ENCODE data around the gene LHFPL6.

The LHFPL6 gene

GRCh38 chr13:39516096-39516495 is 86.9 kb downstream of the LHFPL6 start:
- Histone ChIP-seq H3K4me3 (ENCODE audit: low read depth, low read length, poor library complexity, severe bottlenecking) (no peak overlapping the region), H3K9me2 (ENCODE audit: low read depth, low read length) (no peaks in the 10 kb centered on the region), H3K4me1 (ENCODE audit: insufficient read depth, low read length, severe bottlenecking) (no peaks in the 10 kb centered on the region), H3K4me2 (ENCODE audit: low read length) (no peak overlapping the region), H3K27ac (ENCODE audit: low read depth, low read length, poor library complexity, severe bottlenecking) (no peak overlapping the region), H3K36me3 (ENCODE audit: insufficient read depth, low read length) (no peaks in the 10 kb centered on the region), H3K9ac (ENCODE audit: low read length) (no peak overlapping the region), H3K79me2 (ENCODE audit: insufficient read depth, low read length) (no peaks in the 10 kb centered on the region), H3K27me3 (ENCODE audit: insufficient read depth, low read length) (no peaks in the 10 kb centered on the region), H4K20me1 (ENCODE audit: insufficient read depth, low read length) (no peaks in the 10 kb centered on the region), H2AFZ (ENCODE audit: low read length) (no peak overlapping the region), H3F3A (ENCODE audit: insufficient read depth, low read length) (no peaks in the 10 kb centered on the region), H3K9me3 (ENCODE audit: low read length) (no peaks in the 10 kb centered on the region)
- no peak for TF ChIP-seq CTCF (IDR thresholded peaks at IDR 0.05; ENCODE audit: low read length)
- TF ChIP-seq EZH2 (IDR thresholded peaks at IDR 0.05; ENCODE audit: borderline replicate concordance, low read length) = no peak

GRCh38 chr13:39515224-39515714 is 87.7 kb downstream of the LHFPL6 start:
- Histone ChIP-seq H3K9me3 (ENCODE audit: low read length) (no peaks in the 10 kb centered on the region), H3K4me2 (ENCODE audit: low read length) (no peak overlapping the region), H3K27me3 (ENCODE audit: insufficient read depth, low read length) (no peaks in the 10 kb centered on the region), H2AFZ (ENCODE audit: low read length) (no peak overlapping the region), H3K4me3 (ENCODE audit: low read depth, low read length, poor library complexity, severe bottlenecking) (no peak overlapping the region), H3K9me2 (ENCODE audit: low read depth, low read length) (no peaks in the 10 kb centered on the region), H3K4me1 (ENCODE audit: insufficient read depth, low read length, severe bottlenecking) (no peaks in the 10 kb centered on the region), H3K27ac (ENCODE audit: low read depth, low read length, poor library complexity, severe bottlenecking) (no peak overlapping the region), H3F3A (ENCODE audit: insufficient read depth, low read length) (no peaks in the 10 kb centered on the region), H3K79me2 (ENCODE audit: insufficient read depth, low read length) (no peaks in the 10 kb centered on the region), H4K20me1 (ENCODE audit: insufficient read depth, low read length) (no peaks in the 10 kb centered on the region), H3K36me3 (ENCODE audit: insufficient read depth, low read length) (no peaks in the 10 kb centered on the region), H3K9ac (ENCODE audit: low read length) (no peak overlapping the region)
- no peak for TF ChIP-seq CTCF (IDR thresholded peaks at IDR 0.05; ENCODE audit: low read length)
- TF ChIP-seq EZH2 (IDR thresholded peaks at IDR 0.05; ENCODE audit: borderline replicate concordance, low read length) = no peak

- Histone ChIP-seq H3K4me1 (ENCODE audit: insufficient read depth, low read length, severe bottlenecking) (no peaks in the 10 kb centered on the region), H3K79me2 (ENCODE audit: insufficient read depth, low read length) (no peaks in the 10 kb centered on the region), H3K27me3 (ENCODE audit: insufficient read depth, low read length) (no peaks in the 10 kb centered on the region), H3K4me3 (ENCODE audit: low read depth, low read length, poor library complexity, severe bottlenecking) (no peak overlapping the region), H3K9me3 (ENCODE audit: low read length) (no peaks in the 10 kb centered on the region), H4K20me1 (ENCODE audit: insufficient read depth, low read length) (no peaks in the 10 kb centered on the region), H3K9ac (ENCODE audit: low read length) (no peak overlapping the region), H3K9me2 (ENCODE audit: low read depth, low read length) (no peaks in the 10 kb centered on the region), H2AFZ (ENCODE audit: low read length) (no peak overlapping the region), H3K36me3 (ENCODE audit: insufficient read depth, low read length) (no peaks in the 10 kb centered on the region), H3K27ac (ENCODE audit: low read depth, low read length, poor library complexity, severe bottlenecking) (no peak overlapping the region), H3K4me2 (ENCODE audit: low read length) (no peak overlapping the region), H3F3A (ENCODE audit: insufficient read depth, low read length) (no peaks in the 10 kb centered on the region)
- TF ChIP-seq EZH2 (IDR thresholded peaks at IDR 0.05; ENCODE audit: borderline replicate concordance, low read length) (no peak), CTCF (IDR thresholded peaks at IDR 0.05; ENCODE audit: low read length) (no peak)
Measured at GRCh38 chr13:39512687-39513086, 90.3 kb downstream of the LHFPL6 start.

Measured in OCI-LY1 (cell line).